GM12891 (cell line): ENCODE measurements around the gene APOBEC4.

ENCODE experiments used
- PAX5 ChIP-seq: IDR thresholded peaks from 2 replicates; pipeline ENCODE4 v1.6.1; 2011; ENCODE audit warnings: low read length, moderate library complexity, mild to moderate bottlenecking; ENCODE audit not compliant: insufficient read depth, severe bottlenecking
- POLR2A ChIP-seq: IDR thresholded peaks from 2 replicates; pipeline ENCODE4 v1.6.1; 2011; ENCODE audit warnings: low read depth, low read length, control low read depth
- POLR2AphosphoS5 ChIP-seq: IDR thresholded peaks from 2 replicates; pipeline ENCODE4 v1.6.1; 2011; ENCODE audit warnings: low read depth, low read length, control low read depth
- POU2F2 ChIP-seq: IDR thresholded peaks from 2 replicates; pipeline ENCODE4 v1.6.1; 2011; ENCODE audit warnings: low read depth, mild to moderate bottlenecking, control low read depth, low read length, moderate library complexity
- SPI1 ChIP-seq: IDR thresholded peaks from 2 replicates; pipeline ENCODE4 v1.6.1; 2011; ENCODE audit warnings: low read depth, low read length, control low read depth
- TAF1 ChIP-seq: IDR thresholded peaks from 2 replicates; pipeline ENCODE4 v1.6.1; 2011; ENCODE audit warnings: low read depth, low read length, control low read depth

DNA sequence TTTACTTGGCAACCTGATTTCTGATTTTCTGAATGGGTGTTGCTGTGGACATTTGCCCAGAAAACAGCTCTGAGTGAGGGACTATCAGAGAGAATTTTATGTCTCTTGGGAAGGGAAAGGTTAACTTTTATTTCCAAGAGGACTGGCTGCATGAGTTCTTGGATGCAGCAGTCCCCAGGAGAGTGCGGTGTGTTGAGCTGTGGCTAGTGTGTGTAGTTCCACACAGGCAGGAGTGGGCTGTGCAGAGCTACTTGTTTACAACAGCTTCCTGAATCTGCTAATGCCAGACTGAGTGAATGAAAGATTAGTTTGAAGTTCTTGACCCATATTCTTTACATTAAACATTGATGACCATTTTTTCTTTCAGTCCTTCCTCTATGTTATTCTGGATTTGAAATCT lies 41.0 kb upstream of the APOBEC4 start:
- TF ChIP-seq POLR2AphosphoS5 = no peak
- no peak for TF ChIP-seq PAX5
- TF ChIP-seq POLR2A = no peak
- no peak for TF ChIP-seq TAF1
- TF ChIP-seq SPI1 = no peak
- TF ChIP-seq POU2F2 = no peak
